Measurements from ENCODE around the gene FOSL2. TPM values are rescaled to one million over a fixed set of nuclear protein-coding genes. Genes with fewer than 3 reads are reported as not detected.

FOSL2 gene
- 171 TPM for total RNA-seq

- Histone ChIP-seq H3K4me3 (ENCODE audit: low read length) (peak within 1 kb of the TSS; percentile 95), H3K9me3 (ENCODE audit: low read depth, low read length) (no peaks in the 10 kb centered on the region), H3K4me1 (ENCODE audit: insufficient read depth, low read length) (peaks cover 36% of the 10 kb centered on the region)
Measured at GRCh38 chr2:28392297-28393113, at the start of gene FOSL2. Gene FOSL2 (plus strand): TSS chr2:28392858. CDS start chr2:28393721, 863 bp downstream.

GRCh38 chr2:28343184-28343942 lies 49.3 kb upstream of the FOSL2 start:
- no peak overlapping the region for H3K4me3 ChIP-seq (ENCODE audit: low read length)
- H3K9me3 ChIP-seq (ENCODE audit: low read depth, low read length): no peaks in the 10 kb centered on the region
- peaks cover 29% of the 10 kb centered on the region for H3K4me1 ChIP-seq (ENCODE audit: insufficient read depth, low read length)
- H3K27me3 ChIP-seq (ENCODE audit: insufficient read depth, low read length): no peaks in the 10 kb centered on the region

More at GRCh38 chr2:28392297-28393113, at the start of gene FOSL2:
- H3K27me3 ChIP-seq (ENCODE audit: insufficient read depth, low read length): no peaks in the 10 kb centered on the region

GRCh38 chr2:28343971-28344715 lies 48.5 kb upstream of the FOSL2 start:
- H3K9me3 ChIP-seq (ENCODE audit: low read depth, low read length): no peaks in the 10 kb centered on the region

GRCh38 chr2:28344756-28345373 lies 47.8 kb upstream of the FOSL2 start:
- Histone ChIP-seq H3K9me3 (ENCODE audit: low read depth, low read length) (no peaks in the 10 kb centered on the region), H3K27me3 (ENCODE audit: insufficient read depth, low read length) (no peaks in the 10 kb centered on the region), H3K4me3 (ENCODE audit: low read length) (no peak overlapping the region), H3K4me1 (ENCODE audit: insufficient read depth, low read length) (peaks cover 35% of the 10 kb centered on the region)

More at GRCh38 chr2:28343971-28344715, 48.5 kb upstream of the FOSL2 start:
- Histone ChIP-seq H3K4me3 (ENCODE audit: low read length) (no peak overlapping the region), H3K4me1 (ENCODE audit: insufficient read depth, low read length) (peaks cover 35% of the 10 kb centered on the region), H3K27me3 (ENCODE audit: insufficient read depth, low read length) (no peaks in the 10 kb centered on the region)

GRCh38 chr2:28345619-28346018 lies 47.0 kb upstream of the FOSL2 start:
- Histone ChIP-seq H3K9me3 (ENCODE audit: low read depth, low read length) (no peaks in the 10 kb centered on the region), H3K27me3 (ENCODE audit: insufficient read depth, low read length) (no peaks in the 10 kb centered on the region), H3K4me1 (ENCODE audit: insufficient read depth, low read length) (peaks cover 35% of the 10 kb centered on the region), H3K4me3 (ENCODE audit: low read length) (no peak overlapping the region)

GRCh38 chr2:28346587-28346986 lies 46.1 kb upstream of the FOSL2 start:
- Histone ChIP-seq H3K9me3 (ENCODE audit: low read depth, low read length) (no peaks in the 10 kb centered on the region), H3K27me3 (ENCODE audit: insufficient read depth, low read length) (no peaks in the 10 kb centered on the region), H3K4me1 (ENCODE audit: insufficient read depth, low read length) (peaks cover 35% of the 10 kb centered on the region), H3K4me3 (ENCODE audit: low read length) (no peak overlapping the region)

GRCh38 chr2:28347193-28347592 lies 45.5 kb upstream of the FOSL2 start:
- peaks cover 34% of the 10 kb centered on the region for H3K4me1 ChIP-seq (ENCODE audit: insufficient read depth, low read length)
- no peaks in the 10 kb centered on the region for H3K9me3 ChIP-seq (ENCODE audit: low read depth, low read length)
- no peaks in the 10 kb centered on the region for H3K27me3 ChIP-seq (ENCODE audit: insufficient read depth, low read length)
- H3K4me3 ChIP-seq (ENCODE audit: low read length): no peak overlapping the region

GRCh38 chr2:28347596-28347995 lies 45.1 kb upstream of the FOSL2 start:
- H3K9me3 ChIP-seq (ENCODE audit: low read depth, low read length): no peaks in the 10 kb centered on the region
- peaks cover 30% of the 10 kb centered on the region for H3K4me1 ChIP-seq (ENCODE audit: insufficient read depth, low read length)
- no peaks in the 10 kb centered on the region for H3K27me3 ChIP-seq (ENCODE audit: insufficient read depth, low read length)
- H3K4me3 ChIP-seq (ENCODE audit: low read length): no peak overlapping the region

- no peaks in the 10 kb centered on the region for H3K9me3 ChIP-seq (ENCODE audit: low read depth, low read length)
- H3K4me1 ChIP-seq (ENCODE audit: insufficient read depth, low read length): peaks cover 25% of the 10 kb centered on the region
- H3K27me3 ChIP-seq (ENCODE audit: insufficient read depth, low read length): no peaks in the 10 kb centered on the region
- no peak overlapping the region for H3K4me3 ChIP-seq (ENCODE audit: low read length)
Measured at GRCh38 chr2:28348149-28348567, 44.5 kb upstream of the FOSL2 start.

- no peaks in the 10 kb centered on the region for H3K27me3 ChIP-seq (ENCODE audit: insufficient read depth, low read length)
- no peak overlapping the region for H3K4me3 ChIP-seq (ENCODE audit: low read length)
- peaks cover 19% of the 10 kb centered on the region for H3K4me1 ChIP-seq (ENCODE audit: insufficient read depth, low read length)
- no peaks in the 10 kb centered on the region for H3K9me3 ChIP-seq (ENCODE audit: low read depth, low read length)
Measured at GRCh38 chr2:28348921-28349320, 43.7 kb upstream of the FOSL2 start.

- H3K9me3 ChIP-seq (ENCODE audit: low read depth, low read length): no peaks in the 10 kb centered on the region
Measured at GRCh38 chr2:28349546-28350165, 43.0 kb upstream of the FOSL2 start.

GRCh38 chr2:28350196-28350595 lies 42.5 kb upstream of the FOSL2 start:
- no peak overlapping the region for H3K4me3 ChIP-seq (ENCODE audit: low read length)
- H3K4me1 ChIP-seq (ENCODE audit: insufficient read depth, low read length): peaks cover 19% of the 10 kb centered on the region
- no peaks in the 10 kb centered on the region for H3K9me3 ChIP-seq (ENCODE audit: low read depth, low read length)
- H3K27me3 ChIP-seq (ENCODE audit: insufficient read depth, low read length): no peaks in the 10 kb centered on the region

More at GRCh38 chr2:28349546-28350165, 43.0 kb upstream of the FOSL2 start:
- Histone ChIP-seq H3K4me3 (ENCODE audit: low read length) (no peak overlapping the region), H3K27me3 (ENCODE audit: insufficient read depth, low read length) (no peaks in the 10 kb centered on the region), H3K4me1 (ENCODE audit: insufficient read depth, low read length) (peaks cover 19% of the 10 kb centered on the region)

GRCh38 chr2:28350791-28351285 lies 41.8 kb upstream of the FOSL2 start:
- peaks cover 20% of the 10 kb centered on the region for H3K4me1 ChIP-seq (ENCODE audit: insufficient read depth, low read length)
- no peak overlapping the region for H3K4me3 ChIP-seq (ENCODE audit: low read length)
- no peaks in the 10 kb centered on the region for H3K9me3 ChIP-seq (ENCODE audit: low read depth, low read length)
- H3K27me3 ChIP-seq (ENCODE audit: insufficient read depth, low read length): no peaks in the 10 kb centered on the region

GRCh38 chr2:28351621-28352020 lies 41.0 kb upstream of the FOSL2 start:
- Histone ChIP-seq H3K4me3 (ENCODE audit: low read length) (no peak overlapping the region), H3K27me3 (ENCODE audit: insufficient read depth, low read length) (no peaks in the 10 kb centered on the region), H3K9me3 (ENCODE audit: low read depth, low read length) (no peaks in the 10 kb centered on the region), H3K4me1 (ENCODE audit: insufficient read depth, low read length) (peaks cover 24% of the 10 kb centered on the region)

Data from mononuclear cell (primary cell).